ENCODE data around the gene KANSL1. TPM values are rescaled to one million over a fixed set of nuclear protein-coding genes. Genes with fewer than 3 reads are reported as not detected.

The KANSL1 gene
- polyA plus RNA-seq, 1 experiment = 14.1 TPM

DNA sequence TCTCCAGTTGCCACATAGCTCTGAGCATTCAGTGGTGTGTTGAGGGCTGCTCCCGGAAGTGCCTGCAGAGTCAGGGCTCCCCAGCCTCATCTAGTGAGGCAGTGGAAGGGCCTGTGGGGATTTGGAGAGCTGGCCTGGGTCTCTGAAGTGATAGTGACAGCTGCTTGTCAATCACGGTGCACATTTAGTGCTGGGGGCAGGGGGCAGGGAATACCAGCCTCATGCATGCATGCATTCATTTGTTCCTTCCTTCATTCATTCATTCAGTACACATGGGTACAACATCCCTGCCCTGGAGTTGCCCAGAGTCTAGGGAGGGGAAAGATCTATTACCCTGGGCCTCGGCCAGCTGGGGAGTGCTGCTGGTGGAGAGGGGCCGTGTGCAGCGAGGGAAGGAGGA is 205.5 kb downstream of the KANSL1 start:
- DNase-seq (ENCODE audit: low read depth) = no peak
- POLR2A ChIA-PET = no interaction called here
- CTCF ChIA-PET = no interaction called here
- Histone ChIP-seq H3K27me3 (ENCODE audit: control insufficient read depth, insufficient read depth, low read length) (no peaks in the 10 kb centered on the region; the same call in none of the 2 replicates), H3K4me3 (ENCODE audit: low read depth, low read length) (no peak overlapping the region), H3K36me3 (ENCODE audit: control insufficient read depth, insufficient read depth, low read length) (no peaks in the 10 kb centered on the region)
- no peak for TF ChIP-seq CTCF (IDR thresholded peaks at IDR 0.05; ENCODE audit: insufficient read depth, low read depth, low read length)

DNA sequence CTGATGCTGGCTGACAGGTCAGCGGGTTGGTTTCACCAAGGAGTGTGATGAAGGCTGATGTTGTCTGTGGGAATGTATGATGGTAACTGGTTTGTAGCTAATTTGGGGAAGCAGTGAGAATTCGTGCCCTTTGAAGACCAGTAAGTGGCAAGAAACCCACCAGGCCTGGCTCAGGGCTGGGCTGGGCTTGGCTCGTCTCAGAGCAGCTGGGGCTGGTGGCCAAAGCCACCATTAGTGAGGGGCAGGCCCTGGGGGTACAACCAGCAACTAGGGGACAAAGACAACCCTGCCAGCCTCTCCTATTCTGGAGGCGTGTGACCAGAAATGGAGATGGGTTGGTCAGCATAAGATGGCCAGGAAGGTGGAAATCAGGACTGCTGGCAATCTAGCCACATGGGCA is 207.2 kb downstream of the KANSL1 start:
- TF ChIP-seq CTCF (IDR thresholded peaks at IDR 0.05; ENCODE audit: insufficient read depth, low read depth, low read length) = no peak
- no peak for DNase-seq (ENCODE audit: low read depth)
- ChIA-PET POLR2A (no interaction called here), CTCF (interaction anchor here (0.8 kb wide), 1 partner anchor 15 kb away, joined by 3 read pairs; no protein-coding TSS in a partner anchor)
- H3K4me3 ChIP-seq (ENCODE audit: low read depth, low read length) = no peak overlapping the region
- no peaks in the 10 kb centered on the region; the same call in none of the 2 replicates for H3K27me3 ChIP-seq (ENCODE audit: control insufficient read depth, insufficient read depth, low read length)
- no peaks in the 10 kb centered on the region for H3K36me3 ChIP-seq (ENCODE audit: control insufficient read depth, insufficient read depth, low read length)

- Histone ChIP-seq H3K4me3 (ENCODE audit: low read depth, low read length) (no peak overlapping the region), H3K27me3 (ENCODE audit: control insufficient read depth, insufficient read depth, low read length) (no peaks in the 10 kb centered on the region; the same call in none of the 2 replicates), H3K36me3 (ENCODE audit: control insufficient read depth, insufficient read depth, low read length) (no peaks in the 10 kb centered on the region)
- no peak for TF ChIP-seq CTCF (IDR thresholded peaks at IDR 0.05; ENCODE audit: insufficient read depth, low read depth, low read length)
- DNase-seq (ENCODE audit: low read depth) = no peak
- ChIA-PET CTCF (interaction anchor here (0.8 kb wide), 1 partner anchor 16 kb away, joined by 3 read pairs; no protein-coding TSS in a partner anchor), POLR2A (no interaction called here)
These were observed 207.8 kb downstream of the KANSL1 start for GRCh38 chr17:45985447-45985846.

- DNase-seq (ENCODE audit: low read depth) = no peak
- no peaks in the 10 kb centered on the region; the same call in none of the 2 replicates for H3K27me3 ChIP-seq (ENCODE audit: control insufficient read depth, insufficient read depth, low read length)
- ChIA-PET CTCF (no interaction called here), POLR2A (no interaction called here)
- TF ChIP-seq CTCF (IDR thresholded peaks at IDR 0.05; ENCODE audit: insufficient read depth, low read depth, low read length) = no peak
- H3K36me3 ChIP-seq (ENCODE audit: control insufficient read depth, insufficient read depth, low read length) = no peaks in the 10 kb centered on the region
- no peak overlapping the region for H3K4me3 ChIP-seq (ENCODE audit: low read depth, low read length)
These were observed 208.9 kb downstream of the KANSL1 start for GRCh38 chr17:45984368-45984767.

DNA sequence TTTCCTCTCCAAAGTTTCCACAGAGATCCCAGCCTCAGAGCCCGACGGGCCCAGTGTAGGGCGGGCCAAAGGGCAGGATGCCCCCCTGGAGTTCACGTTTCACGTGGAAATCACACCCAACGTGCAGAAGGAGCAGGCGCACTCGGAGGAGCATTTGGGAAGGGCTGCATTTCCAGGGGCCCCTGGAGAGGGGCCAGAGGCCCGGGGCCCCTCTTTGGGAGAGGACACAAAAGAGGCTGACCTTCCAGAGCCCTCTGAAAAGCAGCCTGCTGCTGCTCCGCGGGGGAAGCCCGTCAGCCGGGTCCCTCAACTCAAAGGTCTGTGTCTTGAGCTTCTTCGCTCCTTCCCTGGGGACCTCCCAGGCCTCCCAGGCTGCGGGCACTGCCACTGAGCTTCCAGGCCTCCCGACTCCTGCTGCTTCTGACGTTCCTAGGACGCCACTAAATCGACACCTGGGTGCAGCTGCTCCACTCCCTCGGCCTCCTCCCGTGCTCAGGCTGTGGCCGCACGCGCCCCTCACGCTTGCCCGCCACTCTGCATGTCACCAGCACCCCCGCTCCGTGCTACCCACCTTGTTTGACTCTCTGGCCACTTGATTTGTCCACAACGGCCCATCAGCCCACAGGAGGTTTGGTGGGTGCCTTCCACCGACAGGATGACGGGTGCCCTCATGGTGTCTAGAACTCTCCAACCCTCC is 209.5 kb downstream of the KANSL1 start:
- no peak for TF ChIP-seq CTCF (IDR thresholded peaks at IDR 0.05; ENCODE audit: insufficient read depth, low read depth, low read length)
- ChIA-PET POLR2A (no interaction called here), CTCF (no interaction called here)
- DNase-seq (ENCODE audit: low read depth) = no peak
- Histone ChIP-seq H3K36me3 (ENCODE audit: control insufficient read depth, insufficient read depth, low read length) (no peaks in the 10 kb centered on the region), H3K4me3 (ENCODE audit: low read depth, low read length) (no peak overlapping the region), H3K27me3 (ENCODE audit: control insufficient read depth, insufficient read depth, low read length) (no peaks in the 10 kb centered on the region; the same call in none of the 2 replicates)

Data from BJ (cell line).